SK-N-MC (cell line): Measurements from ENCODE around the gene CIBAR2.

Source experiments
- DNase-seq: peaks from one replicate; pipeline ENCODE4 v3.0.0-alpha.2; 2011; ENCODE audit warnings: low read depth, low spot score
- H3K27ac ChIP-seq: fragments of 200-600 bp; sonication (generic); 2 replicates; pipeline ENCODE4 v1.5.1; 2016; ENCODE audit warnings: mixed run types
- H3K36me3 ChIP-seq: fragments of 200-600 bp; sonication (generic); 2 replicates; pipeline ENCODE4 v1.6.1; 2017; ENCODE audit warnings: antibody characterized with exemption, low read length, mixed read lengths; ENCODE audit not compliant: insufficient read depth
- H3K4me3 ChIP-seq: fragments of 200-600 bp; sonication (generic); 2 replicates; pipeline ENCODE4 v1.5.1; 2016
- H3K9ac ChIP-seq: fragments of 200-600 bp; sonication (generic); 2 replicates; pipeline ENCODE4 v1.8.0; 2017; ENCODE audit warnings: mixed run types, mixed read lengths; ENCODE audit not compliant: insufficient read length
- H3K9me3 ChIP-seq: fragments of 200-600 bp; sonication (generic); 2 replicates; pipeline ENCODE4 v1.6.1; 2017; ENCODE audit warnings: low read depth, mild to moderate bottlenecking, antibody characterized with exemption, low read length, moderate library complexity, mixed read lengths
- EZH2 ChIP-seq: fragments of 200-600 bp; sonication (generic); IDR thresholded peaks from one replicate; pipeline ENCODE4 v1.6.1; 2017; ENCODE audit warnings: antibody characterized with exemption
- FOXP2 ChIP-seq: optimal IDR thresholded peaks from 2 replicates; pipeline ENCODE3; 2011; ENCODE audit warnings: mild to moderate bottlenecking, moderate library complexity; ENCODE audit not compliant: insufficient read depth; ENCODE audit errors: extremely low read length, control extremely low read depth
- POLR2AphosphoS5 ChIP-seq: IDR thresholded peaks from 2 replicates; pipeline ENCODE4 v1.6.1; 2012; ENCODE audit warnings: mild to moderate bottlenecking, low read depth, low read length, borderline replicate concordance

Gene CIBAR2

DNA sequence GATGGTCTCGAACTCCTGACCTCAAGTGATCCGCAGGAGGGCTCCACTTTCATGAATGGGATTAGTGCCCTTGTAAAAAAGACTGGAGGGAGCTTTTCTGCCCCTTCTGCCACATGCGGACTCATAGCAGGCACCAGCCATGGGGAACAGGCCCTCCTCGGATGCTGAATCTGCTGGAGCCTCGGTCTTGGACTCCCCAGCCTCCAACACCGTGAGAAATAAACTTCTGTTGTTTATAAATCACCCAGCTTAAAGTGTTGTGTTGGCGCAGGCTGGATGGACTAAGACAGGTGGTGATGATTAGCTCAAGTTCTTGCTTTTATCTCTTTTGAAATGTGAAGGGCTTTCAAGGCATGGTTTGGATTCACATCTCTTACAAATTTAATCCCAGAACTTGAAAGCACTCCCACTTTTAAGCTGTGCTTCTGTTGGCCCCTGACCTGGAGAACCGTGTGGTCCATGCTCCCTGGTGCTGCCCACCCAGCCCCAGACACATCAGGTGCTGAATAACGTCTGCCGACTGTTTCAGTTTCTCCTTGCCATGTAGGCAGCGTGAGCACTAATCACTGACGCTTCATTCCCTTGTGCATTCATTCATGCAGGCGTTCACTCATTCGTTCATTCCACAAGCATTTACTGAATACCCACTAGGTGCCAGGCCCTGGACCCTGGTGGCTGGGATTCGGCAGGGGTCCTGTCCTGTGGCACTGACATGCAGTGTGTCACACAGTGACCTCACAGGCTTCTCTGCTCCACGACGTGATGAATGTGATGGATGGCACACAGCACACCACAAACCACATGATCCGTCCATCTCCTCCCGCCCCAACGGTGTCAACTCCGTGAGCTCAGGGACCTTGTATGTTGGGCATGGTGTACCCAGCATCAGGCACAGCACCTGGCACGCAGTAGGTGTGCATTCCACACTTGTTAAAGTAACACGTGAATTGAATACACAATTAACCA lies 8.9 kb downstream of the CIBAR2 start:
- Histone ChIP-seq H3K27ac (no peak overlapping the region), H3K4me3 (no peak overlapping the region), H3K9ac (no peak overlapping the region), H3K36me3 (no peaks in the 10 kb centered on the region), H3K9me3 (no peaks in the 10 kb centered on the region)
- TF ChIP-seq POLR2AphosphoS5 (no peak), EZH2 (no peak), FOXP2 (no peak)
- DNase-seq: no peak

DNA sequence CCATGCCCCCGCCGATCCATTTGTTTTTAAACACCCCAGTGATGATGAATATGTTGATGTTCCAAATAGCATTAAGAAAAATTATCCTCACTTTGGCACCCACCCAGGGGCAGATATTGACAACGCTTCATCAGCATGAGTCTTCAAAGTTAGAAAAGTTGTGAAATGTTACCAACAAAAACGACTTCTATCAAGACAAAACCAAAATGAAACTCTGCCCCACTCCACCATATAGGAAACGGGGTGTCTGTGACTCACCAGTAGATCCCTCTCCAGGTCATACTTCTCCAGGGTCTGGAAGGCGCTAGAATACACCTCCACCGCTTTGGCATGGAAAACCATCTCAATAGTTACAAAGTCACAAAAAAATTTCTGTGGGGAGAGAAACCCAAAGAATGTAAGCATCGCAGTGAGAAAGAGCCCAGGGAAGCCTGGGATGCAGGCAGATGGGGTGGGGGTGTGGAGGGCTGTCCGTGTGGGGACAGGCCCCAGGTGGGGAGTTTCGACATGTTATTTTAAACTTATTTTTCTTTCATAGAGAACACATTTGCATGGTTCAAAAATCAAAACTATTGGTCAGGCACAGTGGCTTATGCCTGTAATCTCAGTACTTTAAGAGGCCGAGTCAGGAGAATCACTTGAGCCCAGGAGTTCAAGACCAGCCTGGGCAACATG lies 10.2 kb downstream of the CIBAR2 start:
- Histone ChIP-seq H3K27ac (no peak overlapping the region), H3K9me3 (no peaks in the 10 kb centered on the region), H3K9ac (no peak overlapping the region), H3K4me3 (no peak overlapping the region), H3K36me3 (no peaks in the 10 kb centered on the region)
- TF ChIP-seq EZH2 (no peak), FOXP2 (no peak), POLR2AphosphoS5 (no peak)
- no peak for DNase-seq

DNA sequence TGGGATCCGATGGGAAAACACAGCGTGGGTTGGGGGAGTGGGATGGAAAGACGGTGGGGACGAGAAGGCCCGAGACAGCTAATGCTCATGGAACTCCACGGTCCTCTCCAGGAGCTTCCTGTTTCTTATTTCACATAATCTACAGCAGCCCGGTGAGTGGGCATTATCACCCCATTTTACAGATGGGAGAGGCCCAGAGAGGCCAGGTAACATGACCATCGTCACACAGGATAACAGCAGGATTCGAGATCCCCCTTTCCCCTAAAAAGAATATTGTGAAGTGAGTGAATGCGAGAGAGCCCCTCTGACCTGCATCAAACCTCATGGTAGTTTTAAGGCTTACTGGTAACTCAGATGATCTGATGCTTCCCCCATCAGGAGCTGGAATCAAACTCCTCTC lies 12.0 kb downstream of the CIBAR2 start:
- Histone ChIP-seq H3K9me3 (no peaks in the 10 kb centered on the region), H3K9ac (no peak overlapping the region), H3K36me3 (no peaks in the 10 kb centered on the region), H3K4me3 (no peak overlapping the region), H3K27ac (no peak overlapping the region)
- no peak for DNase-seq
- no peak for TF ChIP-seq FOXP2
- TF ChIP-seq POLR2AphosphoS5: no peak
- TF ChIP-seq EZH2: no peak

DNA sequence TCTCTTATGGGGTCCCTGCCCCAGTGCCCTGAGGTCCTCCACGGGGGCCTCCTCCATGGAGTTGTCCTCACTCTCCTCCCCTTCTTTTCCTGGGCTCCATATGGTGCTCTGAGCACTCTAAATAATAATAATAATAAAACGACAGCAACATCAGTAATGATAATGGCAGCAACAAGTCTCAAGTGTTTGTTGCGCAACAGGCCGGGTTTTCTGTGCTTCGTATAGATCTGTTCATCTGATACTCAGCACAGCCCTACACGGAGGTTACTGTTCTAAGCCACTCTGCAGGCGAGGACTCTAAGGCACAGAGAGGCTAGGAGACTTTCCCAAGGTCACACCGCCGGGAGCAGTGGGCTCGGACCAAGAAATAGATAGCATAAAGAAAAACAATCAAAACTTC lies 13.7 kb downstream of the CIBAR2 start:
- TF ChIP-seq POLR2AphosphoS5 (no peak), FOXP2 (no peak), EZH2 (no peak)

DNA sequence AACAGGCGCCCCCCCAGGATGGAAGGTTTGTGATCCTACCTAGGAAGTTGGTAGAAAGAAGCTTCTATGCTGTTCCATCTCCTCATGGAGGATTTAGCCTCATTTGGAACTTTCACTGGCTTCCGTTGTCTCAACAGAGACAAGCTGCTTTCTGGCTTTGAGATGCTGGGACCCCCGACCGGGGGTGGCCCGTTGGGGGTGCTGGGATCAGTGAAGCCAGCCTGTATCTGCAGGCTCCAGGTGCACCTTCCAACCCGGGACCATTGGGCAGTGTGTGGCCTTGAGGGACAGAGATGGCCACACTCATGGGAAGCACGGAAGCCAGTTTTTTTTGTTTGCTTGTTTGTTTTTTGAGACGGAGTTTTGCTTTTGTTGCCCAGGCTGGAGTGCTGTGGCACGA lies 15.4 kb downstream of the CIBAR2 start:
- Histone ChIP-seq H3K9ac (no peak overlapping the region), H3K9me3 (no peaks in the 10 kb centered on the region), H3K36me3 (no peaks in the 10 kb centered on the region), H3K27ac (no peak overlapping the region), H3K4me3 (no peak overlapping the region)
- TF ChIP-seq POLR2AphosphoS5 (no peak), FOXP2 (no peak), EZH2 (no peak)
- DNase-seq: no peak

More for the DNA sequence above, 13.7 kb downstream of the CIBAR2 start:
- H3K36me3 ChIP-seq: no peaks in the 10 kb centered on the region
- DNase-seq: no peak
- no peaks in the 10 kb centered on the region for H3K9me3 ChIP-seq
- H3K27ac ChIP-seq: no peak overlapping the region
- no peak overlapping the region for H3K4me3 ChIP-seq
- no peak overlapping the region for H3K9ac ChIP-seq

DNA sequence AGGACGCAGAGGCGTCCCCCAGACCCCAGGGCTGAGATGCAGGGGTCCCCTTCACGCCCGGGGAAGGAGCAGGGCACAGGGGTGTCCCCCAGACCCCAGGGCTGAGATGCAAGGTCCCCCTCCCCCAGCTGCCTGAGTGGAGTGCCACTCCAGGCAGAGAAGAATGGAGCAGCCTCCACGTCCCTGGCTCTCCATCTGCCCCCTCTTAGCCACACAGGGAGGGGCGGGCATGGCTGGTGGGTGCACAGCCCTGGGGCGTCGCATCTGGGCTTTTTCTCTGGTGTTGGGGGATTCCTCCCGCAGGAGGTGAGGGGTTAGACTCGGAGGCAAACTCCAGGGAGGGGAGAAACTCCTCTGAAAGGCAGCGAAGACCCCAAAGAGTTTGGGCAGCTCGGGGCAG lies 17.5 kb downstream of the CIBAR2 start:
- H3K9ac ChIP-seq: no peak overlapping the region
- no peaks in the 10 kb centered on the region for H3K9me3 ChIP-seq
- H3K36me3 ChIP-seq: no peaks in the 10 kb centered on the region
- no peak for DNase-seq
- TF ChIP-seq FOXP2: no peak
- TF ChIP-seq EZH2: no peak
- no peak for TF ChIP-seq POLR2AphosphoS5
- H3K4me3 ChIP-seq: no peak overlapping the region
- H3K27ac ChIP-seq: no peak overlapping the region

DNA sequence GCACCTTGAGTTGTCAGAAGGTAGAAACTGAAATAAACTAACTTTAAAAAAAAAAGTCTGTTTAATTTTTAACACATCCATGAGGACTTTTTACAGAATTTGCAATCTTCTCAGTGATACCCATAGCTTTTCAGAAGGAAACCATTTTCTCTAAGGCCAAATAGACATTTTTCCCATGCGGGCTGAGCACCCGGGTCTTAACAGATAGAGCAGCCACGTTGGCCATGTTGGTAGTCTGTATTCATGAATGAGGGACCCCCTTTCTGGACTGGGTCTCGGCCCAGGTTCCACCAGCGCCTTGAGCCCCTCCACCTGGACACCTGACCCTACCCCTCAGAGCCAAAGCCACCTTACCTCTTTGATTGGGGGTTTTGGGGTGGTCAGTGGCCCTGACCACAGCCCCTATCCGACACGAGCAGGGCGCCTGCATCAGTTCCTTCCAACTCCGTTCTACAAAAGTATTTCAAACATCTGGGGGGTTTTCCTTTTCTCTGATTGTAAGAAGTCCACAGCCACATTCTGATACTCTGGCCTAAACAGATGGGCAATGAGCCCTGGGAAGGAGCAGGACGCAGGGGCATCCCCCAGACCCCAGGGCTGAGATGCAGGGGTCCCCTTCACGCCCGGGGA lies 18.0 kb downstream of the CIBAR2 start:
- Histone ChIP-seq H3K36me3 (no peaks in the 10 kb centered on the region), H3K9me3 (no peaks in the 10 kb centered on the region), H3K27ac (no peak overlapping the region), H3K4me3 (no peak overlapping the region), H3K9ac (no peak overlapping the region)
- no peak for DNase-seq
- no peak for TF ChIP-seq EZH2
- TF ChIP-seq FOXP2: no peak
- no peak for TF ChIP-seq POLR2AphosphoS5

DNA sequence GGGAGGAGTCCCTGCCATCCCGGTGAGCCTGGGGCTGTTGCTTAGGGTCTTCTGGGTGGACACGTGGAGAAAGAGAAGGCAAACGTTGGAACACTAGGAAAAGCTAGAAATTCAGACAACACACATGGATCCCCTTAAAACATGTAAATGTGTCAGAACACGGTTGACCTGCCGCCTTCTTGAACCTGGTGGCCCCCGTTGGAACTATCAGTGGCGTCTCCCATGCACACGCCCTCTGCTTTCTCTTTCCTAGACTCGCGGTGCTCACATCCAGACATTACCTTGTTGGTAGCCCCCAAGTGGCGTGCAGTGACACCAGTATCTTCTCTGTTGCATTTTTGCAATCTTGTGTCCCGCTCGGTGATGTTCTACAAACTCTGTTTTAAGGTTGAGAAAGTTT lies 18.6 kb downstream of the CIBAR2 start:
- Histone ChIP-seq H3K36me3 (no peaks in the 10 kb centered on the region), H3K4me3 (no peak overlapping the region), H3K27ac (no peak overlapping the region), H3K9ac (no peak overlapping the region), H3K9me3 (no peaks in the 10 kb centered on the region)
- TF ChIP-seq EZH2: no peak
- TF ChIP-seq POLR2AphosphoS5: no peak
- no peak for TF ChIP-seq FOXP2
- DNase-seq: no peak
